SK-N-SH (cell line): ENCODE results near the gene FAM120A. TPM values are rescaled to one million over a fixed set of nuclear protein-coding genes. Genes with fewer than 3 reads are reported as not detected.

ENCODE experiments used
- CTCF ChIA-PET: fragments of 300-600, 350-600 bp; formaldehyde crosslinking; extraction: SDS; loops from one replicate; lab custom pipeline; 2021; lab: Yijun Ruan, JAX
- POLR2A ChIA-PET: fragments of 350-600 bp; sonication (Branson Sonifier 250); formaldehyde crosslinking; extraction: SDS; loops from one replicate; lab custom pipeline; 2020; ENCODE audit warnings: antibody characterized with exemption, inconsistent platforms; lab: Yijun Ruan, JAX
- DNase-seq: peaks from one replicate; pipeline ENCODE4 v3.0.0; 2012
- H2AFZ ChIP-seq: fragments of 200-600 bp; sonication (generic); 2 replicates; pipeline ENCODE4 v1.8.1; 2016; ENCODE audit warnings: antibody characterized with exemption, mild to moderate bottlenecking, low read depth
- H3F3A ChIP-seq: fragments of 200-600 bp; sonication (generic); replicated peaks from 2 replicates; pipeline ENCODE3; 2016; ENCODE audit warnings: antibody characterized with exemption, mild to moderate bottlenecking; ENCODE audit not compliant: insufficient read depth
- H3K27ac ChIP-seq, 2 experiments: fragments of 200-500 bp in 1 of 2; fragments of 200-600 bp in 1 of 2; sonication (Bioruptor generic) in 1 of 2; sonication (generic), shearing (Covaris generic) in 1 of 2; 2 replicates each; pipeline versions ENCODE4 v1.5.1 to v1.6.1; 2014 to 2016; ENCODE audit warnings: low read depth in 2 of 2, inconsistent platforms in 1 of 2, low read length in 1 of 2, mild to moderate bottlenecking in 1 of 2, mixed read lengths in 1 of 2
- H3K27me3 ChIP-seq: fragments of 200-600 bp; sonication (generic), shearing (Covaris generic); 2 replicates; pipeline ENCODE4 v1.6.1; 2016; ENCODE audit warnings: mixed run types; ENCODE audit not compliant: insufficient read depth
- H3K36me3 ChIP-seq, 2 experiments: fragments of 200-500 bp in 1 of 2; fragments of 200-600 bp in 1 of 2; sonication (Bioruptor generic) in 1 of 2; sonication (generic) in 1 of 2; replicated peaks in 1 of 2; 2 replicates each; pipeline versions ENCODE3 to v1.5.1; 2014 to 2016; ENCODE audit warnings: low read length in 1 of 2, mild to moderate bottlenecking in 1 of 2; ENCODE audit not compliant: insufficient read depth in 2 of 2, control insufficient read depth in 1 of 2
- H3K4me1 ChIP-seq, 2 experiments: fragments of 200-500 bp in 1 of 2; fragments of 200-600 bp in 1 of 2; sonication (Bioruptor generic) in 1 of 2; sonication (generic), shearing (Covaris generic) in 1 of 2; 2 replicates each; pipeline versions ENCODE4 v1.5.1 to v1.6.1; 2014 to 2016; ENCODE audit warnings: low read depth in 1 of 2, low read length in 1 of 2, mixed run types in 1 of 2; ENCODE audit not compliant: insufficient read depth in 2 of 2, control insufficient read depth in 1 of 2
- H3K4me2 ChIP-seq: fragments of 200-600 bp; sonication (generic), shearing (Covaris generic); 2 replicates; pipeline ENCODE4 v1.6.1; 2017; ENCODE audit warnings: mixed run types
- H3K4me3 ChIP-seq, 2 experiments: fragments of 200-500 bp in 1 of 2; fragments of 200-600 bp in 1 of 2; sonication (Bioruptor generic) in 1 of 2; sonication (generic), shearing (Covaris generic) in 1 of 2; 2 replicates each; pipeline versions ENCODE4 v1.5.1 to v1.8.1; 2014 to 2016; ENCODE audit warnings: low read depth in 2 of 2, inconsistent platforms in 1 of 2, low read length in 1 of 2, mild to moderate bottlenecking in 1 of 2, mixed read lengths in 1 of 2, moderate library complexity in 1 of 2
- H3K79me2 ChIP-seq: fragments of 200-600 bp; sonication (generic); 2 replicates; pipeline ENCODE4 v1.8.1; 2017; ENCODE audit warnings: mild to moderate bottlenecking; ENCODE audit not compliant: insufficient read depth
- H3K9ac ChIP-seq: fragments of 200-600 bp; sonication (generic); 2 replicates; pipeline ENCODE4 v1.6.1; 2017; ENCODE audit warnings: mixed run types
- H3K9me2 ChIP-seq: fragments of 200-600 bp; sonication (generic); 2 replicates; pipeline ENCODE4 v1.6.1; 2017; ENCODE audit warnings: mixed run types
- H3K9me3 ChIP-seq: fragments of 200-600 bp; sonication (generic); 2 replicates; pipeline ENCODE4 v1.6.1; 2017; ENCODE audit warnings: mixed run types, mild to moderate bottlenecking, moderate library complexity
- H4K20me1 ChIP-seq: fragments of 200-600 bp; sonication (generic); 2 replicates; pipeline ENCODE4 v1.6.1; 2017; ENCODE audit warnings: mild to moderate bottlenecking, mixed run types; ENCODE audit not compliant: insufficient read depth
- EP300 ChIP-seq, 2 experiments: IDR thresholded peaks; 2 replicates each; pipeline versions ENCODE4 v1.4.0 to v1.6.1; 2012; ENCODE audit warnings: borderline replicate concordance in 1 of 2, low read depth in 1 of 2, low read length in 1 of 2
- EZH2phosphoT487 ChIP-seq: fragments of 200-600 bp; sonication (generic); IDR thresholded peaks from 2 replicates; pipeline ENCODE4 v1.6.1; 2017; ENCODE audit warnings: low read depth, mixed run types, mild to moderate bottlenecking, antibody characterized with exemption, moderate library complexity, borderline replicate concordance
- FOSL2 ChIP-seq: IDR thresholded peaks from 2 replicates; pipeline ENCODE4 v1.4.0; 2012; ENCODE audit warnings: low read depth, mild to moderate bottlenecking, moderate library complexity, borderline replicate concordance
- IRF3 ChIP-seq: fragments of 150-350 bp; IDR thresholded peaks from 2 replicates; pipeline ENCODE4 v1.6.1; 2016; ENCODE audit warnings: mild to moderate bottlenecking, low read depth, low read length
- JUND ChIP-seq: IDR thresholded peaks from 2 replicates; pipeline ENCODE4 v1.4.0; 2012
- MEF2A ChIP-seq: IDR thresholded peaks from 2 replicates; pipeline ENCODE4 v1.4.0; 2012; ENCODE audit warnings: low read depth, borderline replicate concordance
- MXI1 ChIP-seq: IDR thresholded peaks from 2 replicates; pipeline ENCODE4 v1.6.1; 2012; ENCODE audit warnings: mild to moderate bottlenecking, low read depth, low read length, improper control_type of control experiment
- NFIC ChIP-seq: IDR thresholded peaks from 2 replicates; pipeline ENCODE4 v1.4.0; 2012; ENCODE audit warnings: borderline replicate concordance
- POLR2AphosphoS5 ChIP-seq: IDR thresholded peaks from 2 replicates; pipeline ENCODE4 v1.6.1; 2012; ENCODE audit warnings: low read depth, low read length
- RCOR1 ChIP-seq: fragments of 150-350 bp; IDR thresholded peaks from 2 replicates; pipeline ENCODE4 v1.6.1; 2017; ENCODE audit warnings: antibody characterized with exemption, low read length
- RXRA ChIP-seq: IDR thresholded peaks from 2 replicates; pipeline ENCODE4 v1.4.0; 2012; ENCODE audit warnings: low read depth, mild to moderate bottlenecking, borderline replicate concordance
- TAF1 ChIP-seq: IDR thresholded peaks from 2 replicates; pipeline ENCODE4 v1.6.1; 2012; ENCODE audit warnings: low read depth, mild to moderate bottlenecking, low read length, moderate library complexity, borderline replicate concordance
- TCF12 ChIP-seq: IDR thresholded peaks from 2 replicates; pipeline ENCODE4 v1.4.0; 2012
- TEAD4 ChIP-seq: IDR thresholded peaks from 2 replicates; pipeline ENCODE4 v1.4.0; 2012; ENCODE audit warnings: mild to moderate bottlenecking, borderline replicate concordance; ENCODE audit not compliant: insufficient read depth
- ZBTB33 ChIP-seq: IDR thresholded peaks from 2 replicates; pipeline ENCODE4 v1.4.0; 2012; ENCODE audit warnings: low read depth, borderline replicate concordance
- WGBS: methylation state at CpG from one replicate; pipeline ENCODE4 v1.1.6; 2017; ENCODE audit warnings: low lambda C conversion rate; 5-methylcytosine and 5-hydroxymethylcytosine counted together
- polyA plus RNA-seq, 3 experiments: library from polyadenylated mRNA; depleted of rRNA; stranded (reverse); fragments of >200 nt; gene quantifications; 2 replicates each; pipeline ENCODE4 v1.2.3, GENCODE V29; 2012
- TF ChIP-seq, protein P1 (sequence below): IDR thresholded peaks from 2 replicates; pipeline ENCODE4 v1.4.0; 2012; ENCODE audit warnings: low read depth
- TF ChIP-seq, protein P2 (sequence below): IDR thresholded peaks from 2 replicates; pipeline ENCODE4; 2012
- TF ChIP-seq, protein P3 (sequence below): IDR thresholded peaks from 2 replicates; pipeline ENCODE4 v1.6.1; 2012; ENCODE audit warnings: mild to moderate bottlenecking, low read depth, low read length, moderate library complexity

FAM120A gene
- polyA plus RNA-seq, 1 of the 3 experiments (the other 2 are of a cell fraction): 58.6 TPM

- H3K79me2 ChIP-seq: peaks cover 100% of the 10 kb centered on the region
- H3F3A ChIP-seq: no peaks in the 10 kb centered on the region
- no peaks in the 10 kb centered on the region for H3K27me3 ChIP-seq
- no peak for DNase-seq
- ChIA-PET CTCF (interaction anchor here (1.1 to 2.8 kb wide), 3 partner anchors 12 to 114 kb away, joined by 3 to 12 read pairs (median 3); partner anchors contain the start of gene FAM120A), POLR2A (no interaction called here)
- H3K9me3 ChIP-seq: no peaks in the 10 kb centered on the region
- H3K9ac ChIP-seq: no peak overlapping the region
- H3K4me3 ChIP-seq: no peak overlapping the region
- H4K20me1 ChIP-seq: peaks cover 68% of the 10 kb centered on the region
- H3K9me2 ChIP-seq: no peaks in the 10 kb centered on the region
- H3K4me1 ChIP-seq: peaks cover 30 to 34% of the 10 kb centered on the region in 2 experiments; a peak in 3 of 4 replicates
- TF ChIP-seq, protein P1, sequence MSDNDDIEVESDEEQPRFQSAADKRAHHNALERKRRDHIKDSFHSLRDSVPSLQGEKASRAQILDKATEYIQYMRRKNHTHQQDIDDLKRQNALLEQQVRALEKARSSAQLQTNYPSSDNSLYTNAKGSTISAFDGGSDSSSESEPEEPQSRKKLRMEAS: no peak
- TF ChIP-seq JUND (no peak), NFIC (no peak), POLR2AphosphoS5 (no peak), EZH2phosphoT487 (no peak), FOSL2 (no peak), TCF12 (no peak), MXI1 (no peak), ZBTB33 (no peak)
- TF ChIP-seq, protein P2, sequence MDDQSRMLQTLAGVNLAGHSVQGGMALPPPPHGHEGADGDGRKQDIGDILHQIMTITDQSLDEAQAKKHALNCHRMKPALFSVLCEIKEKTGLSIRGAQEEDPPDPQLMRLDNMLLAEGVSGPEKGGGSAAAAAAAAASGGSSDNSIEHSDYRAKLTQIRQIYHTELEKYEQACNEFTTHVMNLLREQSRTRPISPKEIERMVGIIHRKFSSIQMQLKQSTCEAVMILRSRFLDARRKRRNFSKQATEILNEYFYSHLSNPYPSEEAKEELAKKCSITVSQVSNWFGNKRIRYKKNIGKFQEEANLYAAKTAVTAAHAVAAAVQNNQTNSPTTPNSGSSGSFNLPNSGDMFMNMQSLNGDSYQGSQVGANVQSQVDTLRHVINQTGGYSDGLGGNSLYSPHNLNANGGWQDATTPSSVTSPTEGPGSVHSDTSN: no peak
- H3K27ac ChIP-seq: no peak overlapping the region
- no peak overlapping the region for H3K4me2 ChIP-seq
- WGBS: 86% methylated on average over 3 of the region's 3 CpGs
- H3K36me3 ChIP-seq: no peaks in the 10 kb centered on the region
- H2AFZ ChIP-seq: no peak overlapping the region
Observed at GRCh38 chr9:93464395-93464794, 12.9 kb downstream of the FAM120A start.

DNA sequence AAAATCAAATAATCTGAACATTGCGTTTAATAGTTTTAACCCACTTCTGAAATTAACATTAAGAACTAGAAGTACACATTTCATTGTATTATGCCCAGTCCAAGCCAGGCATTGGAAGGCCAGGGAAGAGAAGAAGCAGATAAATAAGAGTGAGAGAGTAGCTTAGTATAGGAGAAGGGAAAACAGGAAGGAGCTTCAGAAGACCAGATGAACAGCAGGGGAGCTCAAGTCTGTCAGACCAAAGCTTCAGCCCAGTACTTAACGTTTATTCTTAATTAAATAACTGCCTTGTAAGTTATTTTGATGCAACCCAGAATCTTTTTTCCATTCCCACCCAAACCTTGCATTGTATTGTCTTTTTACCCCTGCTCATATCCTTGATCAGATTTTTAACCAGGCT is 13.4 kb downstream of the FAM120A start:
- Histone ChIP-seq H3K9ac (no peak overlapping the region), H3K27ac (peak overlapping the region in 1 of 2 experiments; percentile 39; a peak in 2 of 4 replicates), H3K79me2 (peaks cover 100% of the 10 kb centered on the region), H3K4me2 (no peak overlapping the region), H2AFZ (no peak overlapping the region), H3K9me2 (no peaks in the 10 kb centered on the region), H3K9me3 (no peaks in the 10 kb centered on the region), H3K4me1 (peaks cover 27 to 34% of the 10 kb centered on the region in 2 experiments; a peak in 3 of 4 replicates), H4K20me1 (peaks cover 63% of the 10 kb centered on the region), H3F3A (no peaks in the 10 kb centered on the region), H3K4me3 (no peak overlapping the region), H3K27me3 (no peaks in the 10 kb centered on the region), H3K36me3 (no peaks in the 10 kb centered on the region)
- DNase-seq: no peak
- 68% methylated on average over 2 of the region's 2 CpGs for WGBS
- CTCF ChIA-PET: interaction anchor here (1.2 to 2.8 kb wide), 2 partner anchors 102 to 114 kb away, joined by 3 to 12 read pairs; no protein-coding TSS in a partner anchor
- POLR2A ChIA-PET: no interaction called here
- TF ChIP-seq, protein P3, sequence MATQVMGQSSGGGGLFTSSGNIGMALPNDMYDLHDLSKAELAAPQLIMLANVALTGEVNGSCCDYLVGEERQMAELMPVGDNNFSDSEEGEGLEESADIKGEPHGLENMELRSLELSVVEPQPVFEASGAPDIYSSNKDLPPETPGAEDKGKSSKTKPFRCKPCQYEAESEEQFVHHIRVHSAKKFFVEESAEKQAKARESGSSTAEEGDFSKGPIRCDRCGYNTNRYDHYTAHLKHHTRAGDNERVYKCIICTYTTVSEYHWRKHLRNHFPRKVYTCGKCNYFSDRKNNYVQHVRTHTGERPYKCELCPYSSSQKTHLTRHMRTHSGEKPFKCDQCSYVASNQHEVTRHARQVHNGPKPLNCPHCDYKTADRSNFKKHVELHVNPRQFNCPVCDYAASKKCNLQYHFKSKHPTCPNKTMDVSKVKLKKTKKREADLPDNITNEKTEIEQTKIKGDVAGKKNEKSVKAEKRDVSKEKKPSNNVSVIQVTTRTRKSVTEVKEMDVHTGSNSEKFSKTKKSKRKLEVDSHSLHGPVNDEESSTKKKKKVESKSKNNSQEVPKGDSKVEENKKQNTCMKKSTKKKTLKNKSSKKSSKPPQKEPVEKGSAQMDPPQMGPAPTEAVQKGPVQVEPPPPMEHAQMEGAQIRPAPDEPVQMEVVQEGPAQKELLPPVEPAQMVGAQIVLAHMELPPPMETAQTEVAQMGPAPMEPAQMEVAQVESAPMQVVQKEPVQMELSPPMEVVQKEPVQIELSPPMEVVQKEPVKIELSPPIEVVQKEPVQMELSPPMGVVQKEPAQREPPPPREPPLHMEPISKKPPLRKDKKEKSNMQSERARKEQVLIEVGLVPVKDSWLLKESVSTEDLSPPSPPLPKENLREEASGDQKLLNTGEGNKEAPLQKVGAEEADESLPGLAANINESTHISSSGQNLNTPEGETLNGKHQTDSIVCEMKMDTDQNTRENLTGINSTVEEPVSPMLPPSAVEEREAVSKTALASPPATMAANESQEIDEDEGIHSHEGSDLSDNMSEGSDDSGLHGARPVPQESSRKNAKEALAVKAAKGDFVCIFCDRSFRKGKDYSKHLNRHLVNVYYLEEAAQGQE: no peak
- TF ChIP-seq MXI1 (no peak), MEF2A (no peak), TCF12 (no peak), IRF3 (no peak), RXRA (no peak), ZBTB33 (no peak), TAF1 (no peak), EP300 (IDR thresholded peaks at IDR 0.05; ENCODE audit: borderline replicate concordance in 1 of 2, low read depth in 1 of 2, low read length in 1 of 2) (no peak), TEAD4 (no peak), RCOR1 (no peak)
